Pancreas (tissue), 10 donors: ENCODE data around the gene XYLT1. TPM values are rescaled to one million over a fixed set of nuclear protein-coding genes. Genes with fewer than 3 reads are reported as not detected.

Source experiments
- ATAC-seq, 4 donors: fragments of 200-7000 bp; cut with Tn5 transposase; one replicate each; pipeline versions ENCODE4 v1.8.0 to v1.9.1; 2020; ENCODE audit warnings: mild to moderate bottlenecking in 4 of 4, moderate library complexity in 4 of 4
- DNase-seq, 6 donors: peaks; one replicate each; pipeline ENCODE4 v3.0.0-alpha.2; 2020
- FAIRE-seq: peaks from 2 replicates; lab custom pipeline; 2012; peaks lifted over from hg19 to GRCh38; lab: Jason Lieb, UNC
- H3K27ac ChIP-seq, 4 donors: fragments of 200-600 bp; sonication (generic); 1 replicate in 3 of 4; 2 replicates in 1 of 4; pipeline versions ENCODE4 v1.5.0 to v1.8.0; 2020
- H3K27me3 ChIP-seq, 4 donors: fragments of 200-600 bp; one replicate each; pipeline ENCODE4 v1.8.0; 2021
- H3K36me3 ChIP-seq, 3 donors: fragments of 200-600 bp; sonication (generic) in 1 of 3; one replicate each; pipeline versions ENCODE4 v1.5.0 to v1.8.0; 2020 to 2021
- H3K4me1 ChIP-seq, 3 donors: fragments of 200-600 bp; one replicate each; pipeline ENCODE4 v1.8.0; 2021
- H3K4me3 ChIP-seq, 4 donors: fragments of 200-600 bp; sonication (generic) in 2 of 4; one replicate each; pipeline versions ENCODE4 v1.5.0 to v1.8.0; 2020 to 2021
- H3K9me3 ChIP-seq, 4 donors: fragments of 200-600 bp; one replicate each; pipeline ENCODE4 v1.8.0; 2021
- WGBS, 2 donors: extraction: QIAGEN DNeasy Blood & Tissue Kit; methylation state at CpG; one replicate each; pipeline ENCODE4 v1.1.7; 2013; 5-methylcytosine and 5-hydroxymethylcytosine counted together
- intact Hi-C, 3 donors: fragments of 100-400 bp; cut with DNase I; formaldehyde crosslinking; loops; one replicate each; pipeline versions ENCODE4 v1.11.1 to v1.14.2; 2022
- polyA plus RNA-seq, 2 donors: library from polyadenylated mRNA; stranded (reverse); fragments of 200-250 nt; gene quantifications; one replicate each; pipeline ENCODE4 v1.2.3, GENCODE V29; 2013
- total RNA-seq, 6 donors: library from RNA; stranded (reverse); fragmentation: NEBNext Ultra II Directional in 4 of 6; extraction: Animal tissue kit (Norgen Biotek cat#: 25700) in 4 of 6; gene quantifications; one replicate each; pipeline versions ENCODE4 v1.2.1 to v1.2.4, GENCODE V29; 2021 to 2023
- TF ChIP-seq, protein P1 (sequence below), 4 donors: fragments of 200-600 bp; sonication (generic) in 3 of 4; IDR thresholded peaks; one replicate each; pipeline versions ENCODE4 v1.5.0 to v1.8.0; 2021; ENCODE audit warnings: antibody characterized with exemption in 4 of 4
- donor health status: healthy with polysubstance abuse.
- donor health status: DM: no; HTN: no; CAD: no; lungs with moderate emphysema.
- donor health status: DM: no; HTN: no; CAD: no.
- donor health status: control.
- donor health status: control.
- donor health status: Bipolar disorder and iron deficiency.
- donor health status: DM: yes; HTN: yes; CAD: no.
- donor health status: DM: no; HTN: no; CAD: no.
- donor health status: DM: no; HTN: no; CAD: no.
- donor health status: DM: yes; HTN: yes; CAD: no.

XYLT1 gene
- total and polyA plus RNA-seq, 8 donors = 1.6 to 8.2 (median 4.6) TPM

DNA sequence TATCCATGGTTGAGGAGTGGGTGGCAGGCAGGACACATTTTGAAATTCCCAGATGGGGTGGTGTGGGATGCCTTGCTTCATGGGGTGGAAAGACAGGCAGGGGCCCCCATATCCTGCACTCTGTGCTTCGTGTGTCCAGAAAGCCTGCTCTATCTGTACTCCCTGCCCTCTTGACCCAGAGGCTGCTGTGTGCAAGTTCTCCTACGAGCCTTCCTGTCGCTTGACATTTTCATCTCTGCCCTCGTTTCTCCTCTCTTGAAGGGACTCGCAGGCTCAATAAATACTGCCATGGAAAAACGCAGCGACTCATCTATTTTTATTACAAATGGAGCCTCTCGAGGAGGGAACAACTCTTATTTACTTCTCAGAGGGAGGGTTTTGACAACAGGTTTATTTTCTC is 254.8 kb downstream of the XYLT1 start:
- Histone ChIP-seq H3K27ac (no peak overlapping the region), H3K4me3 (no peak overlapping the region), H3K36me3 (no peaks in the 10 kb centered on the region), H3K4me1 (no peaks in the 10 kb centered on the region), H3K9me3 (no peaks in the 10 kb centered on the region), H3K27me3 (no peaks in the 10 kb centered on the region)
- FAIRE-seq (no peak), ATAC-seq (no peak), DNase-seq (no peak)
- 81 to 83% methylated on average over 8 of the region's 8 CpGs for WGBS, 2 donors
- TF ChIP-seq, protein P1, sequence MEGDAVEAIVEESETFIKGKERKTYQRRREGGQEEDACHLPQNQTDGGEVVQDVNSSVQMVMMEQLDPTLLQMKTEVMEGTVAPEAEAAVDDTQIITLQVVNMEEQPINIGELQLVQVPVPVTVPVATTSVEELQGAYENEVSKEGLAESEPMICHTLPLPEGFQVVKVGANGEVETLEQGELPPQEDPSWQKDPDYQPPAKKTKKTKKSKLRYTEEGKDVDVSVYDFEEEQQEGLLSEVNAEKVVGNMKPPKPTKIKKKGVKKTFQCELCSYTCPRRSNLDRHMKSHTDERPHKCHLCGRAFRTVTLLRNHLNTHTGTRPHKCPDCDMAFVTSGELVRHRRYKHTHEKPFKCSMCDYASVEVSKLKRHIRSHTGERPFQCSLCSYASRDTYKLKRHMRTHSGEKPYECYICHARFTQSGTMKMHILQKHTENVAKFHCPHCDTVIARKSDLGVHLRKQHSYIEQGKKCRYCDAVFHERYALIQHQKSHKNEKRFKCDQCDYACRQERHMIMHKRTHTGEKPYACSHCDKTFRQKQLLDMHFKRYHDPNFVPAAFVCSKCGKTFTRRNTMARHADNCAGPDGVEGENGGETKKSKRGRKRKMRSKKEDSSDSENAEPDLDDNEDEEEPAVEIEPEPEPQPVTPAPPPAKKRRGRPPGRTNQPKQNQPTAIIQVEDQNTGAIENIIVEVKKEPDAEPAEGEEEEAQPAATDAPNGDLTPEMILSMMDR (IDR thresholded peaks at IDR 0.05) = no peak
- intact Hi-C loops = no loop called here

- Histone ChIP-seq H3K4me1 (no peaks in the 10 kb centered on the region), H3K36me3 (no peaks in the 10 kb centered on the region), H3K4me3 (no peak overlapping the region), H3K27me3 (no peaks in the 10 kb centered on the region), H3K9me3 (no peaks in the 10 kb centered on the region), H3K27ac (no peak overlapping the region)
- TF ChIP-seq, protein P1 (IDR thresholded peaks at IDR 0.05) = no peak
- intact Hi-C loops = no loop called here
- ATAC-seq (no peak), FAIRE-seq (no peak), DNase-seq (no peak)
- WGBS, 2 donors = 83 to 88% methylated on average over 2 of the region's 2 CpGs
Measured at GRCh38 chr16:17215306-17215705, 255.5 kb downstream of the XYLT1 start.

DNA sequence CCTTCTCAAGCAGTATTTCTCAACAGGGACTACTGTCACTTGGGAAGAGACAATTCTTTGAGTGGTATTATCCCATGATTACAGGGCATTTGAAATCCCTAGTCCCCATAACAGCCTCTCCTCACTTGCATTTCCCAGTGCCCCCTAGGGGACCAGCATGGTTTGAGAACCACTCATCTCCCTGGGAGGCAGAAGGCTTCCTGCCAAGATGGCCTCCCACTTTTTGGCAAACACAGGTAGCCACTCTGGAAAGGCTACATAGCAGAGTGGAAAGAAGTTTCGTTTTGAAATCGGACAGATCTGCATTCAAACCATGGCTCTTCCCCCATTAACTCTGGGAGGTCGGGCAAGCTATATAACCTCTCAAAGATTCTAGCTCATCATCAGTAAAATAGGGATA is 256.8 kb downstream of the XYLT1 start:
- no peak for FAIRE-seq
- Histone ChIP-seq H3K4me3 (no peak overlapping the region), H3K27me3 (no peaks in the 10 kb centered on the region), H3K36me3 (no peaks in the 10 kb centered on the region), H3K4me1 (no peaks in the 10 kb centered on the region), H3K27ac (no peak overlapping the region), H3K9me3 (no peaks in the 10 kb centered on the region)
- DNase-seq = no peak
- intact Hi-C loops = no loop called here
- TF ChIP-seq, protein P1 (IDR thresholded peaks at IDR 0.05) = no peak
- no peak for ATAC-seq
- WGBS, 2 donors = 88 to 91% methylated on average over 3 of the region's 3 CpGs

DNA sequence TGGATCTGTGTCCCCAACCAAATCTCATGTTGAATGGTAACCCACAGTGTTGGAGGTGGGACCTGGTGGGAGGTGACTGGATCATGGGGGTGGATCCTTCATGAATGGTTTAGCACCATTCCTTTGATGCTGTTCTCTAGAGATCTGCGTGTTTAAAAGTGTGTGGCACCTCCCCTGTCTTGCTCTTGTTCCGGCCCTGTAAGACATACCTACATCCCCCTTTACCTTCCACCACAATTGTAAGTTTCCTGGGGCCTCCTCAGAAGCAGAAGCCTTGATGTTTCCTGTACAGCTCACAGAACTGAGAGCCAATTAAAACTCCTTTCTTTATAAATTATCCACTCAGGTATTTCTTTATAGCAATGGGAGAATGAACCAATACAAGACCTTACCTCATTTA is 257.7 kb downstream of the XYLT1 start:
- H3K4me1 ChIP-seq = no peaks in the 10 kb centered on the region
- H3K27ac ChIP-seq = no peak overlapping the region
- TF ChIP-seq, protein P1 (IDR thresholded peaks at IDR 0.05) = no peak
- no peaks in the 10 kb centered on the region for H3K36me3 ChIP-seq
- intact Hi-C loops = no loop called here
- H3K9me3 ChIP-seq = no peaks in the 10 kb centered on the region
- no peak for DNase-seq
- whole genome bisulfite sequencing, 2 donors = 97 to 100% methylated on average over 2 of the region's 2 CpGs
- H3K4me3 ChIP-seq = no peak overlapping the region
- H3K27me3 ChIP-seq = no peaks in the 10 kb centered on the region
- ATAC-seq = no peak
- FAIRE-seq = no peak

DNA sequence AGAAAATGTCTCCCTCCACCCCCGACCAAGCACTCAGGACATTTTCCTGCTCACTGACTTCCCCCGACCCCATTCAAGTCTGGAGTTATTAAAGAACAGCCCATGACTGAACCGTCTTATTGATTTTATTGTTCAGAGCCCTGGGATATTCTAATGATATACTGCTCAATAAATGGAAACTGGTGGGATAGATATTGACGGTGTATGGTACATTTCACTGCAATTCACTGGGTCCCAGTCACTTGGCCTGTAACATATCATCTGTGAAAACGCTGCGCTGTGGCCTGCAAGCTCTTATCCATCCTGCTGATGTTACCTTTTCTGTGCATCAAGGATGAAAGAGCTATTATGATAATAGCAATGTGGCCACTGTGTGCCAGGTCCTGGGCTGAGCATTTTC is 258.2 kb downstream of the XYLT1 start:
- no peak for FAIRE-seq
- intact Hi-C loops = no loop called here
- no peaks in the 10 kb centered on the region for H3K36me3 ChIP-seq
- no peak overlapping the region for H3K27ac ChIP-seq
- WGBS, 2 donors = 71 to 80% methylated on average over 6 of the region's 6 CpGs
- H3K9me3 ChIP-seq = no peaks in the 10 kb centered on the region
- H3K4me1 ChIP-seq = no peaks in the 10 kb centered on the region
- no peak overlapping the region for H3K4me3 ChIP-seq
- ATAC-seq = no peak
- TF ChIP-seq, protein P1 (IDR thresholded peaks at IDR 0.05) = no peak
- no peaks in the 10 kb centered on the region for H3K27me3 ChIP-seq
- DNase-seq = no peak
